HG02885 (cell line): ENCODE data around the gene THSD7B.

Experiments
- ATAC-seq: cut with Tn5 transposase; IDR thresholded peaks from one replicate; pipeline ENCODE4 v1.9.1; 2021; ENCODE audit warnings: mild to moderate bottlenecking; ENCODE audit not compliant: unreplicated experiment, poor library complexity

The THSD7B gene

GRCh38 chr2:137333386-137334165 is 568.2 kb downstream of the THSD7B start:
- ATAC-seq: no peak

GRCh38 chr2:137336067-137336466 is 570.7 kb downstream of the THSD7B start:
- no peak for ATAC-seq

- no peak for ATAC-seq
Measured at GRCh38 chr2:137339051-137339450, 573.7 kb downstream of the THSD7B start.

GRCh38 chr2:137345994-137346393 is 580.6 kb downstream of the THSD7B start:
- no peak for ATAC-seq

- no peak for ATAC-seq
Measured at GRCh38 chr2:137348301-137348700, 583.0 kb downstream of the THSD7B start.

GRCh38 chr2:137357634-137358033 is 592.3 kb downstream of the THSD7B start:
- no peak for ATAC-seq

- no peak for ATAC-seq
Measured at GRCh38 chr2:137367361-137367760, 602.0 kb downstream of the THSD7B start.

GRCh38 chr2:137369106-137369505 is 603.8 kb downstream of the THSD7B start:
- no peak for ATAC-seq

- ATAC-seq: no peak
Measured at GRCh38 chr2:137379186-137379585, 613.8 kb downstream of the THSD7B start.

GRCh38 chr2:137380610-137381009 is 615.3 kb downstream of the THSD7B start:
- ATAC-seq: no peak

- ATAC-seq: no peak
Measured at GRCh38 chr2:137381731-137382130, 616.4 kb downstream of the THSD7B start.

GRCh38 chr2:137383391-137383790 is 618.0 kb downstream of the THSD7B start:
- no peak for ATAC-seq

GRCh38 chr2:137387044-137387443 is 621.7 kb downstream of the THSD7B start:
- no peak for ATAC-seq

- ATAC-seq: no peak
Measured at GRCh38 chr2:137405496-137405895, 640.2 kb downstream of the THSD7B start.

- no peak for ATAC-seq
Measured at GRCh38 chr2:137411585-137411984, 646.2 kb downstream of the THSD7B start.

GRCh38 chr2:137420744-137421143 is 655.4 kb downstream of the THSD7B start:
- no peak for ATAC-seq

- ATAC-seq: no peak
Measured at GRCh38 chr2:137435162-137435561, 669.8 kb downstream of the THSD7B start.

GRCh38 chr2:137437386-137437785 is 672.0 kb downstream of the THSD7B start:
- no peak for ATAC-seq

GRCh38 chr2:137444970-137445369 is 679.6 kb downstream of the THSD7B start:
- ATAC-seq: no peak

GRCh38 chr2:137449454-137449853 is 684.1 kb downstream of the THSD7B start:
- no peak for ATAC-seq

GRCh38 chr2:137454886-137455285 is 689.5 kb downstream of the THSD7B start:
- no peak for ATAC-seq

- peak; percentile 92 for ATAC-seq
Measured at GRCh38 chr2:137467246-137467862, 702.0 kb downstream of the THSD7B start.
